SK-N-SH treated with all-trans-retinoic acid at 6 μM for 48 hours (cell line): Measurements from ENCODE around the gene TNN.

Source experiments
- ARNTL ChIP-seq: fragments of 450-650 bp; formaldehyde crosslinking; IDR thresholded peaks from 2 replicates; pipeline ENCODE4 v1.5.0; 2020; ENCODE audit warnings: low read depth, mild to moderate bottlenecking, moderate library complexity, borderline replicate concordance
- ESRRG ChIP-seq: fragments of 250-450 bp; sonication (Bioruptor Pico); IDR thresholded peaks from 2 replicates; pipeline ENCODE4 v1.6.1; 2021; ENCODE audit warnings: mild to moderate bottlenecking
- GLIS3 ChIP-seq: fragments of 250-450 bp; sonication (Bioruptor Pico); IDR thresholded peaks from 2 replicates; pipeline ENCODE4 v1.5.0; 2020; ENCODE audit warnings: mild to moderate bottlenecking, moderate library complexity
- ISL1 ChIP-seq: fragments of 250-450 bp; sonication (Bioruptor Pico); IDR thresholded peaks from 2 replicates; pipeline ENCODE4 v2.1.2; 2022; ENCODE audit warnings: mild to moderate bottlenecking, moderate library complexity
- OSR1 ChIP-seq: fragments of 250-450 bp; sonication (Bioruptor Pico); IDR thresholded peaks from 2 replicates; pipeline ENCODE4 v1.8.0; 2022; ENCODE audit warnings: moderate library complexity, mild to moderate bottlenecking, inconsistent platforms
- RARB ChIP-seq: fragments of 250-450 bp; sonication (Bioruptor Pico); IDR thresholded peaks from 2 replicates; pipeline ENCODE4 v1.8.0; 2021; ENCODE audit warnings: mild to moderate bottlenecking, moderate library complexity
- ZC3H10 ChIP-seq: fragments of 250-450 bp; sonication (Bioruptor Pico); IDR thresholded peaks from 2 replicates; pipeline ENCODE4 v1.5.1; 2021; ENCODE audit warnings: mild to moderate bottlenecking, moderate library complexity
- ZFP3 ChIP-seq: fragments of 250-450 bp; sonication (Bioruptor Pico); IDR thresholded peaks from 2 replicates; pipeline ENCODE4 v1.5.0; 2020; ENCODE audit warnings: mild to moderate bottlenecking, moderate library complexity
- ZFP30 ChIP-seq: fragments of 450-650 bp; formaldehyde crosslinking; IDR thresholded peaks from 2 replicates; pipeline ENCODE4 v1.5.0; 2022; ENCODE audit warnings: mild to moderate bottlenecking, moderate library complexity
- ZNF565 ChIP-seq: fragments of 450-650 bp; formaldehyde crosslinking; conservative IDR thresholded peaks from 2 replicates; pipeline ENCODE4 v1.5.0; 2020; ENCODE audit warnings: low read depth, mild to moderate bottlenecking, moderate library complexity
- ZNF8 ChIP-seq: fragments of 450-650 bp; formaldehyde crosslinking; IDR thresholded peaks from 2 replicates; pipeline ENCODE4 v1.5.0; 2020; ENCODE audit warnings: mild to moderate bottlenecking, moderate library complexity
- TF ChIP-seq, protein P1 (sequence below): fragments of 250-450 bp; sonication (Bioruptor Pico); IDR thresholded peaks from 2 replicates; pipeline ENCODE4 v1.8.0; 2021; ENCODE audit warnings: low read depth, mild to moderate bottlenecking, moderate library complexity, borderline replicate concordance
- TF ChIP-seq, protein P2 (sequence below): fragments of 250-450 bp; sonication (Bioruptor Pico); IDR thresholded peaks from 2 replicates; pipeline ENCODE4 v1.8.0; 2020; ENCODE audit warnings: mild to moderate bottlenecking, moderate library complexity, borderline replicate concordance

DNA sequence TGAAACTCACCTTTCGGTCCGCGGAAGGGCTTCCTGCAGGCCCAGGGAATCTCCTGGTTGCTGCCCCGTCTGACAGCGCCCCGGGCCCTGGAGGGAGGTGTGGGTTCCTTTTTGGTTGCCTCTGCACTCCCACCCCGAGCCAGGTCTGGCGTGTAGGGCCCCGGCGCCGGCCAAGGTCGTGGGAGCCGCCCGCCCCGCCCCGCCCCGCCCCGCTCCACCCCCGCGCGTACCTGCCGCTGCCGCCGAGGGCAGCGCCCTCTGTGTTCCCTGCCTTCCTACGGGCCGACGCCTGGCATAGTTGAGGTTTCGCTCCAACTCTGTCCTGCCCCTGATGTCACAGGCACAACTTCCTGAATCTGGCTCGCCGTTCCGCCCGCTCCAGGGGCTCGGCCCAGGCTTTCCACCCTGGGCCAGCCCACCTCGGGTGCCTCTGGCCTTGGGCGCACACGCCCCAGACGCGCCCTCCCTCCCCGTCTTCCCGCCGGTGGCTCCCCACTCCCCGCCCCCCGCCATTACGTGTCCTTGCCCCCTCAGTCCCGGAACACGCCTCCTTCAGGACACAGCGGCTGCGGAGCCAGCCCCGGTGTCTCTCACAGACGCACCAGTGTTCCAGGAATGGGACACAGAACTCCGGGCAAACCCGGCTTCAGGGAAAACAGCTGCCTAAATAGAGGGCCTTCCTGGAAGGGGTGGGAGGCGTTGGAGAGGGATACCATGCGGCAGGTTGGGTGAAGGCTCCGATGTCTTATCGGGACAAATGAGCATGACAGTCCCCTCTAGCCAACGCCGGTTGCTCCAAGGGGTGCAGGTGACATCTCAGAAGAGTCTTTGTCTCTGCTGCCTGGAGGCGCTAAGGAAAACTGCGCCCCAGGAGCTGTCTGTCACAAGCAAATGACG, 125.2 kb downstream of the TNN start, which contains the start of gene KIAA0040:
- TF ChIP-seq RARB (CRISPR knock-in tag) (no peak), GLIS3 (CRISPR knock-in tag) (no peak), ZNF8 (CRISPR knock-in tag) (no peak), ISL1 (CRISPR knock-in tag) (no peak), ESRRG (CRISPR knock-in tag) (no peak), ZNF565 (CRISPR knock-in tag) (no peak), OSR1 (CRISPR knock-in tag) (no peak), ZFP3 (CRISPR knock-in tag) (no peak), ZFP30 (CRISPR knock-in tag) (no peak), ZC3H10 (no peak), ARNTL (CRISPR knock-in tag) (no peak)
- TF ChIP-seq, protein P1, sequence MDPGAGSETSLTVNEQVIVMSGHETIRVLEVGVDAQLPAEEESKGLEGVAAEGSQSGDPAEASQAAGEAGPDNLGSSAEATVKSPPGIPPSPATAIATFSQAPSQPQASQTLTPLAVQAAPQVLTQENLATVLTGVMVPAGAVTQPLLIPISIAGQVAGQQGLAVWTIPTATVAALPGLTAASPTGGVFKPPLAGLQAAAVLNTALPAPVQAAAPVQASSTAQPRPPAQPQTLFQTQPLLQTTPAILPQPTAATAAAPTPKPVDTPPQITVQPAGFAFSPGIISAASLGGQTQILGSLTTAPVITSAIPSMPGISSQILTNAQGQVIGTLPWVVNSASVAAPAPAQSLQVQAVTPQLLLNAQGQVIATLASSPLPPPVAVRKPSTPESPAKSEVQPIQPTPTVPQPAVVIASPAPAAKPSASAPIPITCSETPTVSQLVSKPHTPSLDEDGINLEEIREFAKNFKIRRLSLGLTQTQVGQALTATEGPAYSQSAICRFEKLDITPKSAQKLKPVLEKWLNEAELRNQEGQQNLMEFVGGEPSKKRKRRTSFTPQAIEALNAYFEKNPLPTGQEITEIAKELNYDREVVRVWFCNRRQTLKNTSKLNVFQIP, result no peak
- TF ChIP-seq, protein P2, sequence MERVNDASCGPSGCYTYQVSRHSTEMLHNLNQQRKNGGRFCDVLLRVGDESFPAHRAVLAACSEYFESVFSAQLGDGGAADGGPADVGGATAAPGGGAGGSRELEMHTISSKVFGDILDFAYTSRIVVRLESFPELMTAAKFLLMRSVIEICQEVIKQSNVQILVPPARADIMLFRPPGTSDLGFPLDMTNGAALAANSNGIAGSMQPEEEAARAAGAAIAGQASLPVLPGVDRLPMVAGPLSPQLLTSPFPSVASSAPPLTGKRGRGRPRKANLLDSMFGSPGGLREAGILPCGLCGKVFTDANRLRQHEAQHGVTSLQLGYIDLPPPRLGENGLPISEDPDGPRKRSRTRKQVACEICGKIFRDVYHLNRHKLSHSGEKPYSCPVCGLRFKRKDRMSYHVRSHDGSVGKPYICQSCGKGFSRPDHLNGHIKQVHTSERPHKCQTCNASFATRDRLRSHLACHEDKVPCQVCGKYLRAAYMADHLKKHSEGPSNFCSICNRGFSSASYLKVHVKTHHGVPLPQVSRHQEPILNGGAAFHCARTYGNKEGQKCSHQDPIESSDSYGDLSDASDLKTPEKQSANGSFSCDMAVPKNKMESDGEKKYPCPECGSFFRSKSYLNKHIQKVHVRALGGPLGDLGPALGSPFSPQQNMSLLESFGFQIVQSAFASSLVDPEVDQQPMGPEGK (CRISPR knock-in tag), result no peak
